Adipocyte (in vitro differentiated cells): ENCODE measurements around the gene ZNF516.
A peak's percentile ranks its signal among the peaks of the same experiment; 100 is the strongest.

Experiments used
- DNase-seq: peaks from one replicate; pipeline ENCODE4 v3.0.0-alpha.2; 2015; ENCODE audit warnings: low read depth
- H3K27me3 ChIP-seq: replicated peaks from 2 replicates; pipeline ENCODE4 v1.7.0; 2013; ENCODE audit warnings: mild to moderate bottlenecking, low read length, moderate library complexity; ENCODE audit not compliant: control insufficient read depth, insufficient read depth
- H3K36me3 ChIP-seq: 2 replicates; pipeline ENCODE4 v1.7.0; 2013; ENCODE audit warnings: low read length, mild to moderate bottlenecking, moderate library complexity; ENCODE audit not compliant: control insufficient read depth, insufficient read depth, severe bottlenecking
- H3K4me1 ChIP-seq: 2 replicates; pipeline ENCODE4 v1.7.0; 2013; ENCODE audit warnings: mild to moderate bottlenecking, low read length, moderate library complexity; ENCODE audit not compliant: control insufficient read depth, insufficient read depth
- H3K4me3 ChIP-seq: 2 replicates; pipeline ENCODE4 v1.7.0; 2013; ENCODE audit warnings: mild to moderate bottlenecking, low read length, moderate library complexity
- H3K9ac ChIP-seq: 2 replicates; pipeline ENCODE4 v1.7.0; 2013; ENCODE audit warnings: mild to moderate bottlenecking, low read length, moderate library complexity
- H3K9me3 ChIP-seq: 2 replicates; pipeline ENCODE4 v1.7.0; 2013; ENCODE audit warnings: mild to moderate bottlenecking, low read length, moderate library complexity; ENCODE audit not compliant: control insufficient read depth

Gene ZNF516

GRCh38 chr18:76443519-76444445 lies 51.3 kb downstream of the ZNF516 start:
- Histone ChIP-seq H3K27me3 (no peaks in the 10 kb centered on the region), H3K9me3 (no peaks in the 10 kb centered on the region), H3K9ac (no peak overlapping the region), H3K36me3 (peaks cover 25% of the 10 kb centered on the region), H3K4me1 (peaks cover 54% of the 10 kb centered on the region), H3K4me3 (no peak overlapping the region)
- no peak for DNase-seq

- no peaks in the 10 kb centered on the region for H3K9me3 ChIP-seq
- H3K36me3 ChIP-seq: peaks cover 25% of the 10 kb centered on the region
- H3K9ac ChIP-seq: no peak overlapping the region
- H3K27me3 ChIP-seq: no peaks in the 10 kb centered on the region
- peaks cover 54% of the 10 kb centered on the region for H3K4me1 ChIP-seq
- DNase-seq: no peak
- H3K4me3 ChIP-seq: no peak overlapping the region
Measured at GRCh38 chr18:76442413-76443171, 52.5 kb downstream of the ZNF516 start.

GRCh38 chr18:76441668-76442412 lies 53.2 kb downstream of the ZNF516 start:
- no peaks in the 10 kb centered on the region for H3K27me3 ChIP-seq
- no peak overlapping the region for H3K9ac ChIP-seq
- H3K4me3 ChIP-seq: no peak overlapping the region
- H3K9me3 ChIP-seq: no peaks in the 10 kb centered on the region
- peaks cover 54% of the 10 kb centered on the region for H3K4me1 ChIP-seq
- H3K36me3 ChIP-seq: peaks cover 25% of the 10 kb centered on the region
- no peak for DNase-seq

- Histone ChIP-seq H3K4me3 (no peak overlapping the region), H3K9me3 (no peaks in the 10 kb centered on the region), H3K27me3 (no peaks in the 10 kb centered on the region), H3K4me1 (peaks cover 47% of the 10 kb centered on the region), H3K9ac (no peak overlapping the region), H3K36me3 (peaks cover 25% of the 10 kb centered on the region)
- no peak for DNase-seq
Measured at GRCh38 chr18:76441002-76441667, 53.9 kb downstream of the ZNF516 start.

- no peak for DNase-seq
- Histone ChIP-seq H3K9ac (peak overlapping the region; percentile 8), H3K27me3 (no peaks in the 10 kb centered on the region), H3K36me3 (peaks cover 31% of the 10 kb centered on the region), H3K4me1 (peaks cover 25% of the 10 kb centered on the region), H3K9me3 (no peaks in the 10 kb centered on the region), H3K4me3 (no peak overlapping the region)
Measured at GRCh38 chr18:76437910-76438309, 57.1 kb downstream of the ZNF516 start.

GRCh38 chr18:76437011-76437410 lies 58.0 kb downstream of the ZNF516 start:
- no peak for DNase-seq
- peaks cover 25% of the 10 kb centered on the region for H3K4me1 ChIP-seq
- no peaks in the 10 kb centered on the region for H3K9me3 ChIP-seq
- H3K9ac ChIP-seq: no peak overlapping the region
- no peak overlapping the region for H3K4me3 ChIP-seq
- H3K36me3 ChIP-seq: peaks cover 30% of the 10 kb centered on the region
- H3K27me3 ChIP-seq: no peaks in the 10 kb centered on the region

- DNase-seq: no peak
- H3K36me3 ChIP-seq: peaks cover 25% of the 10 kb centered on the region
Measured at GRCh38 chr18:76436342-76436741, 58.7 kb downstream of the ZNF516 start.

GRCh38 chr18:76435316-76435989 lies 59.6 kb downstream of the ZNF516 start:
- DNase-seq: no peak
- no peaks in the 10 kb centered on the region for H3K27me3 ChIP-seq

More at GRCh38 chr18:76436342-76436741, 58.7 kb downstream of the ZNF516 start:
- no peaks in the 10 kb centered on the region for H3K27me3 ChIP-seq
- H3K9me3 ChIP-seq: no peaks in the 10 kb centered on the region
- H3K4me3 ChIP-seq: no peak overlapping the region
- peaks cover 27% of the 10 kb centered on the region for H3K4me1 ChIP-seq
- H3K9ac ChIP-seq: no peak overlapping the region

GRCh38 chr18:76434452-76434851 lies 60.6 kb downstream of the ZNF516 start:
- H3K4me3 ChIP-seq: no peak overlapping the region
- no peak for DNase-seq
- H3K4me1 ChIP-seq: peaks cover 46% of the 10 kb centered on the region
- no peaks in the 10 kb centered on the region for H3K27me3 ChIP-seq
- H3K9ac ChIP-seq: no peak overlapping the region
- peaks cover 10% of the 10 kb centered on the region for H3K36me3 ChIP-seq
- no peaks in the 10 kb centered on the region for H3K9me3 ChIP-seq

More at GRCh38 chr18:76435316-76435989, 59.6 kb downstream of the ZNF516 start:
- Histone ChIP-seq H3K36me3 (peaks cover 16% of the 10 kb centered on the region), H3K9ac (no peak overlapping the region), H3K4me3 (no peak overlapping the region), H3K4me1 (peaks cover 36% of the 10 kb centered on the region), H3K9me3 (no peaks in the 10 kb centered on the region)

- peaks cover 10% of the 10 kb centered on the region for H3K36me3 ChIP-seq
- H3K27me3 ChIP-seq: no peaks in the 10 kb centered on the region
- no peak overlapping the region for H3K9ac ChIP-seq
- DNase-seq: no peak
- peaks cover 43% of the 10 kb centered on the region for H3K4me1 ChIP-seq
- H3K9me3 ChIP-seq: no peaks in the 10 kb centered on the region
- H3K4me3 ChIP-seq: no peak overlapping the region
Measured at GRCh38 chr18:76433788-76434187, 61.3 kb downstream of the ZNF516 start.
